Activated CD8-positive, alpha-beta memory T cell treated with anti-CD3 and anti-CD28 coated beads for 48 hours (primary cell): ENCODE data around the gene HAAO.

ENCODE experiments used
- DNase-seq, 3 experiments: peaks; one replicate each; pipeline ENCODE4 v3.0.0-alpha.2; 2020; ENCODE audit warnings: low read depth in 2 of 3, low spot score in 2 of 3

HAAO gene

GRCh38 chr2:42813763-42814162 lies 21.4 kb upstream of the HAAO start:
- DNase-seq: no peak

GRCh38 chr2:42812899-42813479 lies 20.6 kb upstream of the HAAO start:
- DNase-seq: no peak

- peak in 2 of 3 experiments; percentile 18 to 24 for DNase-seq
Measured at GRCh38 chr2:42810971-42811811, 18.8 kb upstream of the HAAO start.

- peak; percentile 89 to 100 (median 99) for DNase-seq
Measured at GRCh38 chr2:42810121-42810970, 18.0 kb upstream of the HAAO start.

DNA sequence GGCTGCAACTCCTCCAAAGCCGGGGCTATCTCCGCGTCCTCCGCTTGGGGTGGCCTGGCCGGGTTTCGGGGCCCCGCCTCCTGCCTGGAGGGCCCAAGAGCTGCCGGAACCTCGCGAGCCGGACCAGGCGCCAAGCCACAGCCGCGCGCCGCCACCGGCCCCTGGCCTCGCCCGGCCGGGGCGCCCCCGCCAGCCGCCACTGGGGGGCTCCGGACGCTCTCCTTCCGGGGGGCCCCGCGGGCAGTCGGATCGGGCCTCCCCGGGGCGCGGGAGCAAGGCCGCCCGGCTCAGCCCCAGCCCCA lies 17.4 kb upstream of the HAAO start:
- peak in 1 of 3 experiments; percentile 56 for DNase-seq

DNA sequence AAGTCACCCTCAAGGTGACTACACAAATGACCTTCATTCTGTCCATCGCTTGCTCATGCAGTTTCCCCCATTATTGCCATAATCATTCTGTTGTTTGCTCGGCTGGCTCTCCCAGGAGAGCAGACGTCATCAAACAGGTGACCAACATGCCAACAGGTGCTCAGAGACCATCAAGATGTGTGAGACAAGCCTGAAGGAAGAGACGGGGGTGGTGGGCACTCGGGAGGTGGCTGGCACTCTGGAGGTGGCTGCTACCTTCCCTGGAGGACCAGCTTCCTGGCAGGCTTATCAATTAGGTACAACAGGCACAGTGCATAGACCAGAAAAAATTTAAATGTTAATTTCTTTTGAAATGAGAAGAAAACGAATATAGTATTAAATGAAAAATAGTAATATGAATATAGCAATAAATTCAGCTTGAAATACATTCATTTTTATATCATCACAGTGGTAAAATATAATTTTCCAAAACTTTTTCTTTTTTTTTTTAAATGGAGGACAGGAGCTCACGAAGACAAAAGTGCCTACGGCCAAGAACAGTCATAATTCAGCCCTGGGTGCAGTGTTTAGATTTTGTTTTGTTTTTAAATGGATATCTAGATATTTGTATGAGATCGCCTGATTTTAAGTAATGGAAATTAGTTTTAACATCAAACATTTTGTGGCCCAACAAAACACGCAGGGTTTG lies 16.9 kb upstream of the HAAO start:
- DNase-seq: no peak

- DNase-seq: no peak
Measured at GRCh38 chr2:42808301-42808700, 15.9 kb upstream of the HAAO start.

GRCh38 chr2:42806786-42807185 lies 14.4 kb upstream of the HAAO start:
- DNase-seq: no peak

DNA sequence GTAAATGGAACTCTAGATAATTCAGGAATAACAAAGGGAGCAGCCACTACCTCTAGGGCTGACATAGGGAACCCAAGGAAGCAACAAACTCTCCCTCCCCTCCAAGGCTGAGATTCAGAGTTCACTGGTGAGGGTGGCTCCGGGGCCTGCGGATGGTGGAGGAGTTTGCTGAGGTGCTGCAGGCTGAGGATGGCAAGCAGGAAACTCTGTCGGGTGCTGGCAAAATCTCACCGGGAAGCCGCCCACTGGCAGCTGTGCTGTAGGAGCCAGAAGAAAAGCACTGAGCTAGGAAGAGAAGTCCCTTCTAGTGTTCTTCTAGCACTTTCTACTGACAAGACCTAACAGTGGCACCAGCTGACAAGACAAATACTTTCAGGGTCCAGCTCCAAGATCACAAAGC lies 12.5 kb upstream of the HAAO start:
- DNase-seq: no peak

GRCh38 chr2:42804338-42804737 lies 12.0 kb upstream of the HAAO start:
- DNase-seq: no peak

GRCh38 chr2:42802150-42802549 lies 9.8 kb upstream of the HAAO start:
- no peak for DNase-seq

DNA sequence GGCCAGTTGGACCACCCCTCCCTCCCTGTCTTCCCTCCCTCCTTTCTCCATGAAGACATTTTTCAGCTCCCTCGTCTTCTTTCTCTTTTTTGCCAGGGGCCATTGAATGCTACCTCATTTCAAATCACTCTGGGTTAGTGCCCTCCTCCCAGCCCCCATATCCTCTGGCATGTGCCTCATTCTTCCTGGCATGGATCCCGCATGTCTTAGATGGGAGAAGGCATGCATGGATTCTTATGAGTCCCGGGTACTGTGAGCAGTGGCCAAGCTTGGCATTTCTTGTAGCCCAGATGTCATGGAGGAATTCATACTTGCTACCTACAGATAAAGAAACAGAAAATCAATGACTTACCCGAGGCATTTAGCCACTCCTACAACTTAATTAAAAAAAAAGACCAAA lies 9.0 kb upstream of the HAAO start:
- no peak for DNase-seq

- no peak for DNase-seq
Measured at GRCh38 chr2:42800981-42801380, 8.6 kb upstream of the HAAO start.

DNA sequence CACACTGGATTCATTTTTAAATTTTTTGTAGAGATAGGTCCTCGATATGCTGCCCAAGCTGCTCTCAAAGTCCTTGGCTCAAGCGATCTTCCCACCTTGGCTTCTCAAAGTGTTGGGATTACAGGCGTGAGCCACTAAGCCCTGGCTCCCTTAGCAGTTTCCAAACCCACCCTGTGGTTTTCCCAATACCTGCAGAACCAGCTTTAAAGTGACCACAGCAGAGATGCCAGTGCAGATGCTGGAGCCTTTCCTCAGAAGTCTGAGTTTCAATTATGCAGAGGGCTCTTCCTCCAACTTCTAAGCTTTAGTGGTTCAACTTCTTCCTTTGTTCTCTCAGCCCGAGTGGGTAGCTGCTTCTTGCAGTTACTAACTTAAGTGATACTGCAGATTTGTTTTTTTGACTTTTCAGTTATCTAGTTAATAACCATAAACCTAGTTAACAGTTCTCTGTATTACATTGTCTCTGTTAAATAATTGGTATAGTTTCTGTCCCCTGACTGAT lies 8.1 kb upstream of the HAAO start:
- no peak for DNase-seq

DNA sequence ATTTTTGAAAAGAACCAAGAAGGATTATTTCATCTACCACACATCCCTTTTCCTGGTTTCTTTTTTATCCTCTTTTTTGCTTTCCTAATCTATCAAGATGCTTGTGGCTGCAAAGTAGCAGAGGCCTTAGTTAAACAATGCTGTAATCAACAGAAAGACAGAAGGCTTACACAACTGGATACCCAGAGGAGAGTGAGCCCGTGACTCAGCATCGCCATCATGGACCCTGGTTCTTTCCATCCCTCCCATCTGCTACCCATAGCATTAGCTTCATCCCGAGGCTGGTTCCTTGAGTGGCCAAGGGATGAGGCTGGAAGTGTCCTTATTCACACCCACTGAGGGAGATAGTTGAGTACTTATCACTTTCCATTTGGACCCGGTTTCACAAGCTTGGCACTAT lies 7.5 kb upstream of the HAAO start:
- DNase-seq: no peak

- no peak for DNase-seq
Measured at GRCh38 chr2:42797281-42797680, 4.9 kb upstream of the HAAO start.

DNA sequence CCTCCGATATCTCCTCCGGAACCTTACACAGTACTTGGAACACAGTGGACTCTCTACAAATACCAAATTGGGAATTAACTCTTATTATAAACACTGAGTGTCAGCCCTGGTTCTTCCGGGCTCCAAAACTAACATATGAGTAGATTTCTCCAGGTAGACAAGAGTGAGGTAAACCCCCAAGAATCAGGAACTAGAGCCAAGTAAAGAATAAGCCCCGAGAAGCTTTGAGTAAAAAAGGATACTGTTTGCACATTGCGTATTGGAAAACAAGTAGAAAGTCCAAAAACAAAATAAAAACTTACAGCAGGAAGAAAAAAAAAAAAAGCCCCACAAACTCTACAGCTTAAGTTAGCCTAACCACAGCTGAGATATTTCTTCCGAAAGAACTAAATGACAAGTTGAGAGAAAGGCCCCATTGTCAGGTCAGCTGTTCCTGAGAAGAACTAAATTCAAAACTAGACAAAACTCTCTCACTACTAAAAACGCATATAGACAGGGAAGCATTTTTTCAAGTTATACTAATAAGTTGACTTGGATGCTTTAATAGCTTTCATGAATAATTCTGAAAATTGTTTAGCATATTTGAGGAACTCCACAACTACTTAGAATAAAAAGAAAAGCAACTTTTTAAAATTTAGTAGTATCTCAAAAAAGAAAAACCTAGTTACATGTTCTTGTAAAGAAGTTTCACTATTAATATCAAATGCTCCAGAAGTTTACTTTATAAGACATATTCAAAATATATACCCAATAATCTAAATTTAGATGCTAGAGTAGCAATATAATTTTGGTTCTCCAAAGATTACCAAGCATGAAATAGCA lies 4.3 kb upstream of the HAAO start:
- no peak for DNase-seq

GRCh38 chr2:42795841-42796301 lies 3.5 kb upstream of the HAAO start:
- no peak for DNase-seq

GRCh38 chr2:42795275-42795674 lies 2.9 kb upstream of the HAAO start:
- DNase-seq: no peak

GRCh38 chr2:42794271-42795046 lies 2.1 kb upstream of the HAAO start:
- DNase-seq: no peak
